Fibroblast of lung (primary cell): ENCODE results near the gene KDM2B. TPM values are rescaled to one million over a fixed set of nuclear protein-coding genes. Genes with fewer than 3 reads are reported as not detected.
A peak's percentile ranks its signal among the peaks of the same experiment; 100 is the strongest.

Source experiments
- DNase-seq, 2 donors: peaks; one replicate each; pipeline versions ENCODE4 v3.0.0 to v3.0.0-alpha.2; 2010; ENCODE audit warnings: low read depth in 2 of 2
- H2AFZ ChIP-seq: 2 replicates; pipeline ENCODE4 v1.5.1; 2012; ENCODE audit warnings: low read length, control low read depth, inconsistent platforms
- H3K27ac ChIP-seq: 2 replicates; pipeline ENCODE4 v1.5.1; 2011; ENCODE audit warnings: low read length, control low read depth; ENCODE audit not compliant: insufficient read depth
- H3K27me3 ChIP-seq: 2 replicates; pipeline ENCODE4 v1.5.1; 2011; ENCODE audit warnings: mild to moderate bottlenecking, low read length; ENCODE audit not compliant: control insufficient read depth, insufficient read depth
- H3K36me3 ChIP-seq: 2 replicates; pipeline ENCODE4 v1.5.1; 2011; ENCODE audit warnings: low read length; ENCODE audit not compliant: control insufficient read depth, insufficient read depth
- H3K4me1 ChIP-seq: 2 replicates; pipeline ENCODE4 v1.5.1; 2011; ENCODE audit warnings: low read length; ENCODE audit not compliant: control insufficient read depth, insufficient read depth; ENCODE audit errors: extremely low read depth
- H3K4me2 ChIP-seq: 2 replicates; pipeline ENCODE4 v1.5.1; 2011; ENCODE audit warnings: low read length, control low read depth; ENCODE audit not compliant: insufficient read depth; ENCODE audit errors: extremely low read depth
- H3K4me3 ChIP-seq, 4 experiments: fragments of 200-600 bp in 1 of 4; sonication (generic) in 1 of 4; replicated peaks in 1 of 4; 2 replicates each; pipeline ENCODE4 v1.5.1; 2011 to 2016; ENCODE audit warnings: low read length in 4 of 4, low read depth in 3 of 4, mild to moderate bottlenecking in 3 of 4, control low read depth in 2 of 4, inconsistent platforms in 1 of 4, mixed read lengths in 1 of 4; ENCODE audit not compliant: insufficient read depth in 1 of 4; ENCODE audit errors: control extremely low read depth in 1 of 4
- H3K79me2 ChIP-seq: 2 replicates; pipeline ENCODE4 v1.5.1; 2012; ENCODE audit warnings: mild to moderate bottlenecking, low read length, inconsistent platforms; ENCODE audit not compliant: control insufficient read depth, insufficient read depth
- H3K9ac ChIP-seq: 2 replicates; pipeline ENCODE4 v1.5.1; 2011; ENCODE audit warnings: mild to moderate bottlenecking, low read length, control low read depth; ENCODE audit not compliant: insufficient read depth
- H3K9me3 ChIP-seq: 2 replicates; pipeline ENCODE4 v1.5.1; 2012; ENCODE audit warnings: low read depth, low read length; ENCODE audit not compliant: control insufficient read depth, insufficient read depth
- H4K20me1 ChIP-seq: 2 replicates; pipeline ENCODE4 v1.5.1; 2011; ENCODE audit warnings: low read length; ENCODE audit not compliant: control insufficient read depth, insufficient read depth; ENCODE audit errors: extremely low read depth
- EZH2 ChIP-seq: IDR thresholded peaks from 2 replicates; pipeline ENCODE4 v1.5.1; 2012; ENCODE audit warnings: low read length, control low read depth, mild to moderate bottlenecking; ENCODE audit errors: missing control alignments
- polyA plus RNA-seq, 2 donors: library from polyadenylated mRNA; depleted of rRNA in 1 of 2; stranded (reverse) in 1 of 2; unstranded in 1 of 2; fragments of >200 nt; gene quantifications; 2 replicates each; pipeline ENCODE4 v1.2.1, GENCODE V29; 2011 to 2012; ENCODE audit warnings: missing spikeins in 1 of 2
- total RNA-seq: library from RNA; depleted of rRNA; stranded (reverse); fragments of >200 nt; gene quantifications from 2 replicates; pipeline ENCODE4 v1.2.1, GENCODE V29; 2014
- TF ChIP-seq, protein P1 (sequence below), 2 donors: IDR thresholded peaks in 1 of 2; conservative IDR thresholded peaks in 1 of 2; 1 replicate in 1 of 2; 2 replicates in 1 of 2; pipeline ENCODE4 v1.5.1; 2011 to 2012; ENCODE audit warnings: low read length in 2 of 2, control low read depth in 1 of 2, inconsistent platforms in 1 of 2, low read depth in 1 of 2, mild to moderate bottlenecking in 1 of 2

KDM2B gene
- total and polyA plus RNA-seq, 2 donors (not counting 1 experiment from before 2014, with no cell fraction given) = 9.8 to 21.6 TPM

DNA sequence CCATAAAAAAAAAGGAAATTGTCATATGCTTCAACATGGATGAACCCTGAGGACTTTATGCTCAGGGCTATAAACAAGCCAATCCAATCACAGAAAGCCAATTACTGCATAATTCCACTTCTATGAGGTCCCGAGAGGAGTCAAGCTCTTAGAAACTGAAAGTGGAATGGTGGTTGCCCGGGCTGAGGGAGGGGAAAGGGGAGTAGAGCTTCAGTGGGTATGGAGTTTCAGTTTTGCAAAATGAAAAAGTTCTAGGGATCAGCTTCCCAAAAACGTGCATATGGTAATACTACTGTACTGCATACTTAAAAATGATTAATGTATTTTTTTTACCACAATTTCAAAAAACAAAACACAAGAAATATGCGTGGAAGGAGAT is 128.9 kb downstream of the KDM2B start:
- Histone ChIP-seq H3K9me3 (no peaks in the 10 kb centered on the region), H2AFZ (peak overlapping the region; percentile 4), H3K36me3 (no peaks in the 10 kb centered on the region), H3K9ac (no peak overlapping the region), H3K4me2 (peak overlapping the region; percentile 92), H3K27ac (peak overlapping the region; percentile 27), H3K27me3 (no peaks in the 10 kb centered on the region), H3K4me3 (peak overlapping the region in 3 of 4 experiments; percentile 11 to 22 (median 17)), H3K4me1 (no peaks in the 10 kb centered on the region), H4K20me1 (no peaks in the 10 kb centered on the region), H3K79me2 (peaks cover 15% of the 10 kb centered on the region)
- TF ChIP-seq, protein P1, sequence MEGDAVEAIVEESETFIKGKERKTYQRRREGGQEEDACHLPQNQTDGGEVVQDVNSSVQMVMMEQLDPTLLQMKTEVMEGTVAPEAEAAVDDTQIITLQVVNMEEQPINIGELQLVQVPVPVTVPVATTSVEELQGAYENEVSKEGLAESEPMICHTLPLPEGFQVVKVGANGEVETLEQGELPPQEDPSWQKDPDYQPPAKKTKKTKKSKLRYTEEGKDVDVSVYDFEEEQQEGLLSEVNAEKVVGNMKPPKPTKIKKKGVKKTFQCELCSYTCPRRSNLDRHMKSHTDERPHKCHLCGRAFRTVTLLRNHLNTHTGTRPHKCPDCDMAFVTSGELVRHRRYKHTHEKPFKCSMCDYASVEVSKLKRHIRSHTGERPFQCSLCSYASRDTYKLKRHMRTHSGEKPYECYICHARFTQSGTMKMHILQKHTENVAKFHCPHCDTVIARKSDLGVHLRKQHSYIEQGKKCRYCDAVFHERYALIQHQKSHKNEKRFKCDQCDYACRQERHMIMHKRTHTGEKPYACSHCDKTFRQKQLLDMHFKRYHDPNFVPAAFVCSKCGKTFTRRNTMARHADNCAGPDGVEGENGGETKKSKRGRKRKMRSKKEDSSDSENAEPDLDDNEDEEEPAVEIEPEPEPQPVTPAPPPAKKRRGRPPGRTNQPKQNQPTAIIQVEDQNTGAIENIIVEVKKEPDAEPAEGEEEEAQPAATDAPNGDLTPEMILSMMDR (conservative IDR thresholded peaks at IDR 0.05 in 1 of 2, IDR thresholded peaks at IDR 0.05 in 1 of 2; ENCODE audit: low read depth in 1 of 2, low read length in 2 of 2) = no peak
- TF ChIP-seq EZH2 = no peak
- peak in 1 of 2 donors; percentile 28 for DNase-seq

DNA sequence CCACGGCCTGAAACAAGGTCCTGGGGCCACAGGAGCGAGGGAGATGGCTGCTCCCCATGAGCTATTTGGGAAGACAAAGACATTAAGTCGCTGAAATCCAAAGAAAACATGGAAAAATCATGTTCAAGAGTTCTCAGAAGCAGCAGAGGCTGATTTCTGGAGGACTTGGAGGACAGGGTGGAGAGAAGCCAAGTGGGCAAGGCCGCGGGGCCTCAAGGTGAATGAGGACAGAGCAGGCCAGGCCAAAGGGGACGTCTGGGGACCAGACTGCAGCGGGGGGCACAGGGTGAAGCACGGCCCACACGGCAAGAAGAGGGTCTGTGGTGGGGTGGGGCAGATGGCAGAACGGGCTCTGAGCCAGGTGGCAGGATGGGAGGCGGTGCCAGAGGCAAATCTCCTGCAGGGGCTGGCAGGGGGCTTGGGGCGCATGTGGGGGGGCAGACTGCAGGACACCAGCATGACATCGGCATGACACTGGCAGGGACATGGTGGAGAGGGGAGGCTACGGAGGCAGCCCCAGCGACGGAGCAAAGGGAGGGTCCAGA is 132.0 kb downstream of the KDM2B start:
- Histone ChIP-seq H3K27ac (no peak overlapping the region), H3K9ac (no peak overlapping the region), H3K27me3 (no peaks in the 10 kb centered on the region), H2AFZ (no peak overlapping the region), H3K4me1 (peaks cover 2% of the 10 kb centered on the region), H3K79me2 (no peaks in the 10 kb centered on the region), H3K9me3 (no peaks in the 10 kb centered on the region), H3K4me3 (no peak overlapping the region), H3K4me2 (no peak overlapping the region), H3K36me3 (peaks cover 6% of the 10 kb centered on the region), H4K20me1 (no peaks in the 10 kb centered on the region)
- TF ChIP-seq, protein P1 (conservative IDR thresholded peaks at IDR 0.05 in 1 of 2, IDR thresholded peaks at IDR 0.05 in 1 of 2; ENCODE audit: low read depth in 1 of 2, low read length in 2 of 2) = no peak
- no peak for TF ChIP-seq EZH2
- DNase-seq = no peak

DNA sequence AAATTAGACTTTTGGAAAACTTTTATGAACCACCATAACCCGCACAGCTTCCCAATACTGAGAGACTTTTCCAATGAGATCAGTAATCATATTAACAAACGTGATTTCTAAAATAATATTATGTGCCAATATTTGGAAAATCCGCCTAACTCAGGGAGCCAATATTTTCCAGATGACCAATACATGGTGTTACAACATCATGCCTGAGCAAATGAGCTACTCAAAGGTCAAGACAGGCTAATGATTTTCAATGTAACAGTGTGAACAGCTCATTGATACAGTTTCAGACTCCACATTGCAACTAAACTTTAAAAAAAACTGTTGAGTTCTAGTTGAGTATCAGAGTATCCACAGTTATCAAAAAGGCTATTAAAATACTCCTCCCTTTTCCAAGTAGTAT is 134.1 kb downstream of the KDM2B start:
- DNase-seq = no peak
- Histone ChIP-seq H3K9me3 (no peaks in the 10 kb centered on the region), H4K20me1 (no peaks in the 10 kb centered on the region), H3K27me3 (no peaks in the 10 kb centered on the region), H3K9ac (no peak overlapping the region), H3K4me2 (no peak overlapping the region), H3K4me3 (no peak overlapping the region), H3K36me3 (peaks cover 10% of the 10 kb centered on the region), H3K27ac (no peak overlapping the region), H3K4me1 (peaks cover 2% of the 10 kb centered on the region), H2AFZ (no peak overlapping the region), H3K79me2 (no peaks in the 10 kb centered on the region)
- TF ChIP-seq, protein P1 (conservative IDR thresholded peaks at IDR 0.05 in 1 of 2, IDR thresholded peaks at IDR 0.05 in 1 of 2; ENCODE audit: low read depth in 1 of 2, low read length in 2 of 2) = no peak
- no peak for TF ChIP-seq EZH2
